Measurements from ENCODE around the gene SUMO3.

GRCh38 chr21:44791246-44791645 is 26.6 kb downstream of the SUMO3 start:
- TF ChIP-seq CTCF (IDR thresholded peaks at IDR 0.05; ENCODE audit: low read depth, low read length, poor library complexity, severe bottlenecking) (no peak), EZH2phosphoT487 (IDR thresholded peaks at IDR 0.05; ENCODE audit: borderline replicate concordance, low read length) (no peak)

Measured in DOHH2 (cell line).